Ishikawa (cell line): Measurements from ENCODE around the gene SAT2.

Experiments
- CEBPB ChIP-seq: IDR thresholded peaks from 2 replicates; pipeline ENCODE4 v1.6.1; 2012
- EP300 ChIP-seq: IDR thresholded peaks from 2 replicates; pipeline ENCODE4 v1.6.1; 2012; ENCODE audit warnings: borderline replicate concordance
- FOXM1 ChIP-seq: IDR thresholded peaks from 2 replicates; pipeline ENCODE4 v1.6.1; 2012; ENCODE audit warnings: low read depth, borderline replicate concordance
- NFIC ChIP-seq: IDR thresholded peaks from 2 replicates; pipeline ENCODE4 v1.6.1; 2012
- TAF1 ChIP-seq: IDR thresholded peaks from 2 replicates; pipeline ENCODE4 v1.6.1; 2012; ENCODE audit warnings: low read depth, mild to moderate bottlenecking
- TCF12 ChIP-seq: IDR thresholded peaks from 2 replicates; pipeline ENCODE4 v1.6.1; 2012; ENCODE audit warnings: low read depth
- YY1 ChIP-seq: IDR thresholded peaks from 2 replicates; pipeline ENCODE4 v1.6.1; 2012; ENCODE audit warnings: low read depth
- TF ChIP-seq, protein P1 (sequence below): IDR thresholded peaks from 2 replicates; pipeline ENCODE4 v1.6.1; 2012; ENCODE audit warnings: low read depth, mild to moderate bottlenecking
- TF ChIP-seq, protein P2 (sequence below): IDR thresholded peaks from 2 replicates; pipeline ENCODE4 v1.6.1; 2012
- TF ChIP-seq, protein P3 (sequence below): IDR thresholded peaks from 2 replicates; pipeline ENCODE4 v1.6.1; 2012

GRCh38 chr17:7587420-7588151, 40.0 kb downstream of the SAT2 start:
- TF ChIP-seq EP300 (no peak), YY1 (no peak), NFIC (no peak), CEBPB (no peak), TAF1 (no peak), TCF12 (no peak), FOXM1 (no peak)
- TF ChIP-seq, protein P1, sequence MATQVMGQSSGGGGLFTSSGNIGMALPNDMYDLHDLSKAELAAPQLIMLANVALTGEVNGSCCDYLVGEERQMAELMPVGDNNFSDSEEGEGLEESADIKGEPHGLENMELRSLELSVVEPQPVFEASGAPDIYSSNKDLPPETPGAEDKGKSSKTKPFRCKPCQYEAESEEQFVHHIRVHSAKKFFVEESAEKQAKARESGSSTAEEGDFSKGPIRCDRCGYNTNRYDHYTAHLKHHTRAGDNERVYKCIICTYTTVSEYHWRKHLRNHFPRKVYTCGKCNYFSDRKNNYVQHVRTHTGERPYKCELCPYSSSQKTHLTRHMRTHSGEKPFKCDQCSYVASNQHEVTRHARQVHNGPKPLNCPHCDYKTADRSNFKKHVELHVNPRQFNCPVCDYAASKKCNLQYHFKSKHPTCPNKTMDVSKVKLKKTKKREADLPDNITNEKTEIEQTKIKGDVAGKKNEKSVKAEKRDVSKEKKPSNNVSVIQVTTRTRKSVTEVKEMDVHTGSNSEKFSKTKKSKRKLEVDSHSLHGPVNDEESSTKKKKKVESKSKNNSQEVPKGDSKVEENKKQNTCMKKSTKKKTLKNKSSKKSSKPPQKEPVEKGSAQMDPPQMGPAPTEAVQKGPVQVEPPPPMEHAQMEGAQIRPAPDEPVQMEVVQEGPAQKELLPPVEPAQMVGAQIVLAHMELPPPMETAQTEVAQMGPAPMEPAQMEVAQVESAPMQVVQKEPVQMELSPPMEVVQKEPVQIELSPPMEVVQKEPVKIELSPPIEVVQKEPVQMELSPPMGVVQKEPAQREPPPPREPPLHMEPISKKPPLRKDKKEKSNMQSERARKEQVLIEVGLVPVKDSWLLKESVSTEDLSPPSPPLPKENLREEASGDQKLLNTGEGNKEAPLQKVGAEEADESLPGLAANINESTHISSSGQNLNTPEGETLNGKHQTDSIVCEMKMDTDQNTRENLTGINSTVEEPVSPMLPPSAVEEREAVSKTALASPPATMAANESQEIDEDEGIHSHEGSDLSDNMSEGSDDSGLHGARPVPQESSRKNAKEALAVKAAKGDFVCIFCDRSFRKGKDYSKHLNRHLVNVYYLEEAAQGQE, result no peak
- TF ChIP-seq, protein P2, sequence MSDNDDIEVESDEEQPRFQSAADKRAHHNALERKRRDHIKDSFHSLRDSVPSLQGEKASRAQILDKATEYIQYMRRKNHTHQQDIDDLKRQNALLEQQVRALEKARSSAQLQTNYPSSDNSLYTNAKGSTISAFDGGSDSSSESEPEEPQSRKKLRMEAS, result no peak
- TF ChIP-seq, protein P3, sequence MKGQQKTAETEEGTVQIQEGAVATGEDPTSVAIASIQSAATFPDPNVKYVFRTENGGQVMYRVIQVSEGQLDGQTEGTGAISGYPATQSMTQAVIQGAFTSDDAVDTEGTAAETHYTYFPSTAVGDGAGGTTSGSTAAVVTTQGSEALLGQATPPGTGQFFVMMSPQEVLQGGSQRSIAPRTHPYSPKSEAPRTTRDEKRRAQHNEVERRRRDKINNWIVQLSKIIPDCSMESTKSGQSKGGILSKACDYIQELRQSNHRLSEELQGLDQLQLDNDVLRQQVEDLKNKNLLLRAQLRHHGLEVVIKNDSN, result no peak
